Measurements from ENCODE around the gene HPF1. TPM values are rescaled to one million over a fixed set of nuclear protein-coding genes. Genes with fewer than 3 reads are reported as not detected.

HPF1 gene
- total and polyA plus RNA-seq, 4 donors, result 8.7 to 15.7 (median 13.0) TPM

GRCh38 chr4:169698331-169698730, 59.4 kb downstream of the HPF1 start:
- H3K9me3 ChIP-seq (ENCODE audit: control insufficient read depth in 4 of 4, low read length in 3 of 4), result no peaks in the 10 kb centered on the region
- no peaks in the 10 kb centered on the region for H3K27me3 ChIP-seq (ENCODE audit: control insufficient read depth in 4 of 4, insufficient read depth in 4 of 4, low read length in 3 of 4)
- peaks cover 4 to 17% (median 12%) of the 10 kb centered on the region in 4 donors for H3K36me3 ChIP-seq (ENCODE audit: control insufficient read depth in 4 of 4, insufficient read depth in 3 of 4, low read depth in 1 of 4, low read length in 3 of 4)
- no peaks in the 10 kb centered on the region for H3K4me1 ChIP-seq (ENCODE audit: control insufficient read depth in 4 of 4, insufficient read depth in 4 of 4, low read length in 3 of 4)
- no peak for DNase-seq (ENCODE audit: low spot score)
- 98% methylated on average over 5 of the region's 5 CpGs for WGBS
- no peak overlapping the region for H3K9ac ChIP-seq (ENCODE audit: low read depth in 1 of 2, low read length in 2 of 2)
- H3K27ac ChIP-seq (ENCODE audit: low read depth in 1 of 2, low read length in 2 of 2), result no peak overlapping the region
- H3K4me3 ChIP-seq (ENCODE audit: low read depth in 1 of 3, low read length in 3 of 3), result no peak overlapping the region
- TF ChIP-seq FOXA1 (IDR thresholded peaks at IDR 0.05), result no peak
- no peak for TF ChIP-seq MAX (IDR thresholded peaks at IDR 0.05)
- TF ChIP-seq JUND (IDR thresholded peaks at IDR 0.05), result no peak
- no peak for TF ChIP-seq RXRA (IDR thresholded peaks at IDR 0.05)
- no peak for TF ChIP-seq REST (IDR thresholded peaks at IDR 0.05)

- H3K36me3 ChIP-seq (ENCODE audit: control insufficient read depth in 4 of 4, insufficient read depth in 3 of 4, low read depth in 1 of 4, low read length in 3 of 4), result peaks cover 0 to 10% (median 6%) of the 10 kb centered on the region in 4 donors
- no peaks in the 10 kb centered on the region for H3K4me1 ChIP-seq (ENCODE audit: control insufficient read depth in 4 of 4, insufficient read depth in 4 of 4, low read length in 3 of 4)
These were observed 67.0 kb downstream of the HPF1 start for GRCh38 chr4:169690787-169691186.

More at GRCh38 chr4:169690787-169691186, 67.0 kb downstream of the HPF1 start:
- WGBS, result 86% methylated on average over 5 of the region's 5 CpGs
- Histone ChIP-seq H3K27me3 (ENCODE audit: control insufficient read depth in 4 of 4, insufficient read depth in 4 of 4, low read length in 3 of 4) (no peaks in the 10 kb centered on the region), H3K4me3 (ENCODE audit: low read depth in 1 of 3, low read length in 3 of 3) (no peak overlapping the region), H3K27ac (ENCODE audit: low read depth in 1 of 2, low read length in 2 of 2) (no peak overlapping the region), H3K9me3 (ENCODE audit: control insufficient read depth in 4 of 4, low read length in 3 of 4) (no peaks in the 10 kb centered on the region), H3K9ac (ENCODE audit: low read depth in 1 of 2, low read length in 2 of 2) (no peak overlapping the region)
- TF ChIP-seq SP1 (IDR thresholded peaks at IDR 0.05) (no peak), JUND (IDR thresholded peaks at IDR 0.05) (no peak), TAF1 (conservative IDR thresholded peaks at IDR 0.05) (no peak), RXRA (IDR thresholded peaks at IDR 0.05) (no peak), FOXA1 (IDR thresholded peaks at IDR 0.05) (no peak), EGR1 (IDR thresholded peaks at IDR 0.05; ENCODE audit: low read depth in 2 of 2) (no peak), RAD21 (IDR thresholded peaks at IDR 0.05) (no peak), HNF4A (conservative IDR thresholded peaks at IDR 0.05) (no peak), ATF3 (IDR thresholded peaks at IDR 0.05) (no peak), REST (IDR thresholded peaks at IDR 0.05) (no peak), HNF4G (IDR thresholded peaks at IDR 0.05) (no peak), GABPA (IDR thresholded peaks at IDR 0.05 in 1 of 2, conservative IDR thresholded peaks at IDR 0.05 in 1 of 2) (no peak)
- no peak for DNase-seq (ENCODE audit: low spot score)

Data from liver (tissue), 9 donors.